Uterus (tissue), 4 donors: ENCODE data around the gene TMEM187. TPM values are rescaled to one million over a fixed set of nuclear protein-coding genes. Genes with fewer than 3 reads are reported as not detected.

Source experiments
- DNase-seq, 2 donors: peaks; one replicate each; pipeline ENCODE4 v3.0.0-alpha.2; 2019 to 2020
- H3K27ac ChIP-seq, 2 donors: fragments of 200-600 bp; sonication (generic); 1 replicate in 1 of 2; 2 replicates in 1 of 2; pipeline ENCODE4 v1.5.1; 2016 to 2018
- H3K27me3 ChIP-seq, 2 donors: fragments of 200-600 bp; sonication (generic); one replicate each; pipeline ENCODE4 v1.5.1; 2018 to 2019; ENCODE audit warnings: control low read depth in 1 of 2
- H3K36me3 ChIP-seq, 2 donors: fragments of 200-600 bp; sonication (generic); one replicate each; pipeline ENCODE4 v1.5.1; 2019; ENCODE audit warnings: control low read depth in 1 of 2
- H3K4me1 ChIP-seq, 2 donors: fragments of 200-600 bp; sonication (generic); one replicate each; pipeline ENCODE4 v1.5.1; 2018 to 2019; ENCODE audit warnings: control low read depth in 1 of 2
- H3K4me3 ChIP-seq, 2 donors: fragments of 200-600 bp; sonication (generic); 1 replicate in 1 of 2; 2 replicates in 1 of 2; pipeline ENCODE4 v1.5.1; 2018 to 2019; ENCODE audit warnings: mild to moderate bottlenecking in 1 of 2
- H3K9me3 ChIP-seq, 2 donors: fragments of 200-600 bp; sonication (generic); one replicate each; pipeline ENCODE4 v1.5.1; 2019; ENCODE audit warnings: control low read depth in 1 of 2
- CTCF ChIP-seq, 4 experiments: fragments of 200-600 bp in 2 of 4; fragments of 450-650 bp in 2 of 4; sonication (generic) in 2 of 4; IDR thresholded peaks; one replicate each; pipeline ENCODE4 v1.5.1; 2016 to 2019; ENCODE audit warnings: antibody characterized with exemption in 4 of 4, mild to moderate bottlenecking in 2 of 4, moderate library complexity in 1 of 4
- POLR2A ChIP-seq, 2 donors: fragments of 450-650 bp; IDR thresholded peaks; one replicate each; pipeline ENCODE4 v1.6.1; 2016; ENCODE audit warnings: antibody characterized with exemption in 2 of 2, mild to moderate bottlenecking in 1 of 2, moderate library complexity in 1 of 2
- intact Hi-C: fragments of 100-400 bp; cut with DNase I; formaldehyde crosslinking; loops from one replicate; pipeline ENCODE4 v1.15.1; 2023; ENCODE audit warnings: low total_unique reads
- total RNA-seq, 4 donors: library from RNA; depleted of rRNA in 3 of 4; stranded (reverse); fragments of >200 nt in 3 of 4; gene quantifications; one replicate each; pipeline versions ENCODE4 v1.1.0 to v1.2.4, GENCODE V29; 2014 to 2023
- donor health status: DM: yes; HTN: yes; CAD: no.

The TMEM187 gene
- total RNA-seq, 4 donors from 2014 or later, result 2.5 to 9.6 (median 6.2) TPM; not detected in 1

DNA sequence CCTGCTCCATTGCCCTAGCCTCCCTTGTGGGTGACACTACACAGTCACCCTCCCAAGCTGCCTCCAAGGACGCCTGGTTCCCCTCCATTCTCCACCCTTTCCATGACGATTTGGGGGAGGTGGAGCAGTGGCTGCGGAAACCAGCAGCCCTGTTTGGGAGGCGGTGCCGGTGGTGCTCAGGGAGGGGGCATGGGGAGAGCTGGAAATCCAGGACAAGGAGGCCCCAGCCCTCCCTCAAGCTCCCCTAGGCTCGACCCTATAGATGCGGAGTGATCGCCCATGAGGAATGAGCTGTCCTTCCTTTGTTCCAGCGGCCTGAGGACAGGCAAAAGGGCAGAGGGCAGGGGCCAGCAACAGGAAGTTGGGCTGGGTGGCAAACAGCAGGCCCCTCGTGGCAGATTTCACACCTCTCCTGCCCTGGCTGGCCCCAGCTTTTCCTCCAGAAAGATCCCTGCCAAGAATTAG, 24.5 kb upstream of the TMEM187 start:
- peak overlapping the region; percentile 35 to 56 for H3K27ac ChIP-seq
- H3K4me1 ChIP-seq, result no peaks in the 10 kb centered on the region
- no peak overlapping the region for H3K4me3 ChIP-seq
- no peak for DNase-seq
- intact Hi-C loops, result no loop called here
- no peaks in the 10 kb centered on the region for H3K36me3 ChIP-seq
- H3K9me3 ChIP-seq, result no peaks in the 10 kb centered on the region
- no peaks in the 10 kb centered on the region for H3K27me3 ChIP-seq
- TF ChIP-seq POLR2A (IDR thresholded peaks at IDR 0.05) (no peak), CTCF (IDR thresholded peaks at IDR 0.05) (no peak)

GRCh38 chrX:153948847-153949805, 23.4 kb upstream of the TMEM187 start:
- Histone ChIP-seq H3K27me3 (no peaks in the 10 kb centered on the region), H3K4me1 (no peaks in the 10 kb centered on the region), H3K27ac (peak overlapping the region; percentile 46 to 56), H3K4me3 (no peak overlapping the region), H3K36me3 (no peaks in the 10 kb centered on the region), H3K9me3 (no peaks in the 10 kb centered on the region)
- intact Hi-C loops, result no loop called here
- DNase-seq, result no peak
- TF ChIP-seq CTCF (IDR thresholded peaks at IDR 0.05), result no peak
- TF ChIP-seq POLR2A (IDR thresholded peaks at IDR 0.05), result no peak

DNA sequence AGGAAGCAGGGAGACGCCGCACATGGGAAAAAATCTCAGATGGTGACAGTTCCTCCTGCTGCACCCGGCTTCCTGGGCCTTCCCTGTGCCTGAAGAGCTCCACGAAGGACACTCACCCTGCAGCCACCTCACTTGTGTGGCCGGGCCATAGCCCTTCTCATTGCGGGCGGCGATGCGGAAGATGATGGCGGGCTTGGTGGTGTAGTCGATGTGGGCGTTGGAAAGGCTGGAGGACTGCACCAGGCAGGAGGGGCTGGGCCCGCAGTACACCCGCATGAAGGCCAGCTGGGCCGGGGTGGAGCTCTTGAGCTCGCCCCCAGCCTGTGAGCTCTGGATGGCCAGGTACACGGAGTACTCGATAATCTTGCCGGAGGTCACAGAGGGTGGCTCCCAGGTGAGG, 22.4 kb upstream of the TMEM187 start:
- Histone ChIP-seq H3K4me1 (no peaks in the 10 kb centered on the region), H3K9me3 (no peaks in the 10 kb centered on the region), H3K27ac (peak overlapping the region; percentile 46 to 56), H3K36me3 (no peaks in the 10 kb centered on the region), H3K27me3 (no peaks in the 10 kb centered on the region), H3K4me3 (no peak overlapping the region)
- intact Hi-C loops, result loop anchor here (5.0 kb wide), 1 partner anchor 188 kb away; the partner anchor contains the start of gene PLXNB3
- DNase-seq, result no peak
- TF ChIP-seq POLR2A (IDR thresholded peaks at IDR 0.05) (no peak), CTCF (IDR thresholded peaks at IDR 0.05) (no peak)

DNA sequence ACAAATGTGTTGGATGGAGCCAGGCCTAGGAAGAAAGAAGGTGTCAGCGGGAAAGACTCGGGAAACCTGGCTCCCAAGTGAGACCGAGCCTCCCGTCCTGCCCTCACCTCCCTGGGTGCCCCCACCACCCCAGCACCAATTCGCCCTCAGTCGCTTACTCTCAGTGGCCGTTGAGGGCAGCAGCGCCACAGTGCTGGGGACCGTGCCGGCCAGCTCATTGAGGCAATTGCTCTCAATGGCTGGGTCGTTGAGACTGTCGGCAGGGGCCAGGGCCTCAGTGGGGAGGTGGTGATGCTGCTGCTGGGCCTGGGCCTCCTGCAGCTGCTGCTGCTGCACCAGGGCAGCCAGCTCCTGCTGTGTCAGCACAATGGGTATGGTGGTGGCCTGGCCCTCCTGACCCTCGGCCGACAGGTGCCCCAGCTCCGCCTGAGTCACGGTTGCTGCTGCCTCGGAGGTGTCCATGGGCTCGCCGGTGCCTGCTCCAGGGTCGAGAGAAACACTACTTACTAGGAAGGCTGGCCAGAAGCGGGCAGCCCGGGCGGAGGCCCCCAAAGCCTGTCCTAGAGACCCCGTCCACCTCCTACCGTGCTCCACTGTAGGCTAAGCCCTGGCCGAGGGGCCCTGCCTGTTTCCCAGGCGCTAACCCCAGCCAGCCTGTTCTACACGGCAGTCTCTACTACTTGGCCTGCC, 20.7 kb upstream of the TMEM187 start:
- no peaks in the 10 kb centered on the region for H3K36me3 ChIP-seq
- no peaks in the 10 kb centered on the region for H3K4me1 ChIP-seq
- TF ChIP-seq CTCF (IDR thresholded peaks at IDR 0.05), result no peak
- no peak for TF ChIP-seq POLR2A (IDR thresholded peaks at IDR 0.05)
- H3K9me3 ChIP-seq, result no peaks in the 10 kb centered on the region
- H3K27me3 ChIP-seq, result no peaks in the 10 kb centered on the region
- H3K4me3 ChIP-seq, result no peak overlapping the region
- H3K27ac ChIP-seq, result peak overlapping the region; percentile 79 to 88
- DNase-seq, result no peak
- intact Hi-C loops, result loop anchor here (5.0 kb wide), 1 partner anchor 190 kb away; the partner anchor contains the start of gene PLXNB3
